CMK (cell line): ENCODE measurements around the gene GOSR1.
"Not testable (repeated sequence)": the region's sequence is repeated elsewhere in the genome, so short reads cannot be mapped to it uniquely, and the experiment has no call there.

Experiments
- DNase-seq: peaks from one replicate; pipeline ENCODE4 v3.0.0-alpha.2; 2010; ENCODE audit warnings: low read depth

The GOSR1 gene

GRCh38 chr17:30505868-30506417 is 28.7 kb downstream of the GOSR1 start:
- no peak for DNase-seq

DNA sequence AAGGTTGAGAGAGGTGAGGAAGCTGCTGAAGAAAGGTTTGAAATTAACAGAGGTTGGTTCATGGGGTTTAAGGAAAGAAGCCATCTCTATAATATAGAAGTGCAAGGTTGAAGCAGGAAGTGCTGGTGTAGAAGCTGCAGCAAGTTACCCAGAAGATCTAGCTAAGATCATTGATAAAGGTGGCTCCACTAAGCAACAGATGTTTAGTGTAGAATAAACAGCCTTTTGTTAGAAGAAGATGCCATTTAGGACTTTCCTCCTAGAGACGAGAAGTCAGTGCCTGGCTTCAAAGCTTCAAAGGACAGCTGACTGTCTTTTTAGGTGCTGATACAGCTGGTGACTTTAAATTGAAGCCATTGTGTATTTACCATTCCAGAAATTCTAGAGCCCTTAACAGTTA is 29.3 kb downstream of the GOSR1 start:
- DNase-seq: no peak

DNA sequence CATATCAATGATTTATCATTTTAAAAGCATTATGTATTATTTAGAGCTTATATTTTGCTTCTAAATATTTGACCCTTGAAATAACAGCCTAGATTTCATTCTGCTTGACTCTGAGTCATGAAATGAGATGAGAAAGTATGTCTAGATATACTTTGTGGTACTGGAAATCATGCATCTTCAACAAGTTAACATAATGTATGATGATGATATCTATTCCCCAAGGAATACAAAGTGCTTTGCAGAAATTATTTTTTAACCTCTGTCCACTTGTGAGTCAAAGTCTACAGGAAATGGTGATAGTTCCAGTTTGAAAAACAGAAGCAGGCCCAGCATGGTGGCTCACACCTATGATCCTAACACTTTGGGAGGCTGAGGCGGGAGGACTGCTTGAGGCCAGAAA is 36.1 kb downstream of the GOSR1 start:
- no peak for DNase-seq

- no peak for DNase-seq
Observed at GRCh38 chr17:30514895-30515596, 37.8 kb downstream of the GOSR1 start.

DNA sequence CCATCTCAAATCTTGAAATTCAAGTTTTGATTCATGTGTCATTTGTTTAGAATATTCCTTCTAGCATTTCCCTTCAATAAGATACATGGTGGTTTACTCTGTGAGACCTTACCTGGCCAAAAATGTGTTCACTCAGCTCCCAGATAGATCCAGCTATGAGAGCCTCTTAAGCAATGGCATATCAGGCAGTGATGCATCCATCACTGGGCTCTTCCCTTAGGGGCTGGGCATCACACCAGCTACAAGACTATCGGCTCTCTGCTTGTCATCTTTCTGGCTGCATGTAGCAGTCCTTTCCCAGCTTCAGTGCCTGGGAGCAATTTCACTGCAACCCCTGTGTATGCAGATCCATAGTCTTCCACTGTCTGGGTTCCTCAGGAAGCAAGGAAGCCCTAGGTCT is 40.6 kb downstream of the GOSR1 start:
- DNase-seq: no peak

DNA sequence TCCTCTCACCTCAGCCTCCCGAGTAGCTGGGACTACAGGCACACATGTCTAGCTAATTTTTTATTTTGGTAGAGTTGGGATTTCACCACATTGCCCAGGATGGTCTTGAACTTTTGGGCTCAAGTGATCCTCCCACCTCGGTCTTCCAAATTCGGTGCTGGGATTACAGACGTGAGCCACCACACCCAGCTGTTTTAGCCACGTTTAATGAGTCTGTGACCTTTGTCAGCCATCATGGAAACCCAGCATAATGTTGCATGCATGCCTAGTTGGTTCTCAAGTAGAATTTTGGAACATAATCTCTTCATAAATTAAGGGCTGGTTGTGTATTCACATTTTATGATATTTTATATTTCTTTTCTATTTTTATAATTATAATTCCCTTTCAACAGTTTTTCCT is 42.0 kb downstream of the GOSR1 start:
- DNase-seq: no peak

- no peak for DNase-seq
Observed at GRCh38 chr17:30519707-30520106, 42.5 kb downstream of the GOSR1 start.

GRCh38 chr17:30520436-30520835 is 43.2 kb downstream of the GOSR1 start:
- DNase-seq: no peak

DNA sequence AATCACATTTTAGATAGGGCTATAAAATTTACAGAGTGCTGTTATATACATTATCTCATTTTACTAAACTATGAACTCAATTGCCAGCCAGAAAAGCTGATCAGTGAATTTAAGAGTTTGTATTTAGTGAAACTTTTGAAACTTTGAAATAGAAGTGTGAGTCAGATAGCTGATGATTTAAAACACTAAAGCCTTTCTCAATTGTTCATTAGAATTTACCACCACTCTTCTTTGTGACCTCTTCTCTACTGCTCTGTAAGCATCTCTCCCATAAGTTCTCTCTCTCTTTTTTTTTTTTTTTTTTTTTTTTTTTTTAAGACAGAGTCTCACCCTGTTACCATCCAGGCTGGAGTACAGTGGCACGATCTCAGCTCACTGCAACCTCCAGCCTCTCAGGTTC is 43.7 kb downstream of the GOSR1 start:
- DNase-seq: no peak

DNA sequence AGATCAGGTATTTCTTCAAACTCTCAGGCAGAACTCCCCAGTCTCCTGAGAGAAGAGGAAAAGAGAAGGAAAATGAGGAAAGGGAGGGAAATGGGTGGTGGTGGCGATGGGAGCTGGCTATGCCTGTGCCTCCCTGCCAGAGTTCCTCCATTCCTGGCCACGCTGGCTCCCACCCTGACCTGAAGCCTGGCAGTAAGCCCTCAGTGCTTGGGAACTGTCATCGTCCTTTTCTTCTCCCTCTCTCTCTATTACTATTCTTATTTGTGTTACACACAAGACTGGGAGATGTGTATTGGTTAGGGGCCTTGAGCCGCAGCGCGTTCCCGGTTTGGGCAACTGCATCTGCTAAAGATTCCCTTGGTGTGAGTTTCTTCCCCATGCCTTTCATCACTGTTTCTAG is 44.6 kb downstream of the GOSR1 start:
- DNase-seq: no peak

GRCh38 chr17:30523236-30523635 is 46.0 kb downstream of the GOSR1 start:
- DNase-seq: not testable (repeated sequence)

- DNase-seq: no peak
Observed at GRCh38 chr17:30524847-30525246, 47.6 kb downstream of the GOSR1 start.

- DNase-seq: no peak
Observed at GRCh38 chr17:30526401-30526800, 49.2 kb downstream of the GOSR1 start.

DNA sequence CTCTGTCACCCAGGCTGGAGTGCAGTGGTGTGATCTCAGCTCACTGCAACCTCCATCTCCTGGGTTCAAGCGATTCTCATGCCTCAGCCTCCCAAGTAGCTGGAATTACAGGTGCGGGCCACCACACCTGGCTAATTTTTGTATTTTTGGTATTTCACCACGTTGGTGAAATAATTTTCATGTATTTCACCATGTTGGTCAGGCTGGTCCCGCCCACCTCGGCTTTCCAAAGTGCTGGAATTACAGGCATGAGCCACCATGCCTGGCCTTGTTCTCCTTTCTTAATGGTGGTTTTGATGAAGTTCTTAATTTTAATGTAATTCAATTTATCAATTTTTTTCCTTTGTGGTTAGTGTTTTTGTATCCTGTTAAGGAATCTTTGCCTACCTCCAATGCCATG is 51.5 kb downstream of the GOSR1 start:
- not testable (repeated sequence) for DNase-seq

DNA sequence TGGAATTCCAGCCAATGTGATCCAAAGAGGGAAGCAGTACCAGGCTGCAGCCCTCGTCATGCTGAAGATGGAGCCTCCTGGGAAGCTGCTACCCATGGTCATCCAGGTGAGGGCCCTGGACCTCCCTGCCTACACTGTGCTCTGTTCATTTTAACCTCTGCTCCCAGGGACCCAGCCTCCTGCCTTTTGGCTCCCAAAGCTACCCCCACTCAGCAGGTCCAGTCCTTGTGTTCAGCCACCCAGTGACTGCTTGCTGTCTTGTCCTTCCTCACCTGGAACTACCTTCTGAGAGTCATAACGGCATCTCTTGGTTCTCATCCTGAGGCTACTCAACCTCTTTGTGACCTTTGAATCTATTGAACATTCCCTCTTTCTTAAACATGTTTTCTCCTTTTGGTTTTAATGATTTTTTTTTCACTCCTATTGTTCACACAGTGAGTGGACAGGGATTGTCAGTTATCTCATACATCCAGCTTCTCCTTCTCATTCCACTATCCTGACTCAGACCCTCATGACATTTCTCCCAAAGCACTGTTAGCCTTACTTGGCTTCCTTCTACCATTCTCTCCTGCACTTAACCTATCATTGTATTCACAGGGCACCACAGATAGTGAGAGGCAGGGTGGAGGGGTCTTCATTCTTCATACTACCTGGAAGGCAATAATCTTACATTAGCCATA is 53.3 kb downstream of the GOSR1 start:
- DNase-seq: no peak

- DNase-seq: no peak
Observed at GRCh38 chr17:30532871-30533270, 55.7 kb downstream of the GOSR1 start.

GRCh38 chr17:30534298-30534697 is 57.1 kb downstream of the GOSR1 start:
- no peak for DNase-seq

DNA sequence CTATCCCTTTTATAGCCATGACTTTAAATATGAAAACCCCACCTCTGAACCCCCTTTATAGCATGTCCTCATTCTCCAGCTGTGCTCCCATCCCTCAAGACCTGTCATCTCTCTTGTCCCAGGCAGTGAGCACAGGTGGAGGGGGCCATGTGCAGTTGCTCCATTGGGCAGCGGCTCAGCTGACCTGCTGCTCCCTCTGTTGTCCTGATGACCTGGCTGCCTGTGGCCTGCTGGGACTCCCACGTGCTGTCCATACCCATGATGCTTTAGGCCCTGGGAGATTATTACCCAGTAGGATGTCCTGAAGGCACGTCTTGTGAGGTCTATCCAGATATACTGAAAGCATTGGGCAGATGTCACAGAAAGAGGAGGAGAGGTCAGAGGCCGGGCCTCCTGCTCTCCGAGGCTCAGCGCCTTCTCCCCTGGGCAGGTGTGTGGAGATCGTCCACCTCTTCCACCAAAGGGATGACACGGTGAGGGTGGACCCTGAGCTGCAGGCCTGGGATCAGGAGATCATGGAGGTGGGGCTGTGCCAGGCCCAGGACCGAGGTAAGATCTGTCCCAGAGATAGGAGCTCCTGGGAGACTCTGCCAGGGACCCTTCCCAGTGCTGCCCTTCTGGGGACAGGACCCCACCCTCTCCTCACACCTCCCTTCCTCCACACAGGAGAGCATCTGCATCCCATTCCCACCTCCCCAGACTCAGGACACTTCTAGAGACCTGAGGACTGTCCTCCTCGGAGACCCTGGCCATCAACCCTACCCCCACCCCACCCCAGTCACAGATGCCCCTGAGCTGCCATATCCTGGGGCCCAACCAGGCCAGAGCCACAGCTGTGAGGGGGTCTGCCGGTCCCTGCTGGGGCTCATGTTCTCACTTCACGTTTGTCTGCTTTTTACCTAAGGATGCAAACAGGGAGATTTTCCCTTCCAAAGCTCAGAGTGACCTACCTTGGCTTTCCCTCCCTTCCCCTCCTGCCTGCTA is 58.0 kb downstream of the GOSR1 start:
- DNase-seq: no peak

DNA sequence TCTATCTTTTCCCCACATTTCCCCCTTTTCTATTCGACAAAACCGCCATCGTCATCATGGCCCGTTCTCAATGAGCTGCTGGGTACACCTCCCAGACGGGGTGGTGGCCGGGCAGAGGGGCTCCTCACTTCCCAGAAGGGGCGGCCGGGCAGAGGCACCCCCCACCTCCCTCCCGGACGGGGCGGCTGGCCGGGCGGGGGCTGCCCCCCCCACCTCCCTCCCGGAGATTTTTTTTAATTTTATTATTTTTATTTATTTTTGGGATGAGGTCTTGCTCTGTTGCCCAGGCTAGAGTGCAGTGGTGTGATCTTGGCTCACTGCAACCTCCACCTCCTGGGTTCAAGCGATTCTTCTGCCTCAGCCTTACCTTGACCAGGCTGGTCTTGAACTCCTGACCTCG is 59.6 kb downstream of the GOSR1 start:
- DNase-seq: not testable (repeated sequence)

GRCh38 chr17:30537667-30538066 is 60.5 kb downstream of the GOSR1 start:
- not testable (repeated sequence) for DNase-seq

- DNase-seq: no peak
Observed at GRCh38 chr17:30541802-30542201, 64.6 kb downstream of the GOSR1 start.

GRCh38 chr17:30543456-30543855 is 66.2 kb downstream of the GOSR1 start:
- no peak for DNase-seq
